Stimulated activated naive CD4-positive, alpha-beta T cell treated with Interleukin-2 at 50 U/mL for 16 hours (primary cell): ENCODE measurements around the gene ITPKB.
"Not testable (repeated sequence)": the region's sequence is repeated elsewhere in the genome, so short reads cannot be mapped to it uniquely, and the experiment has no call there.

Experiments
- DNase-seq: peaks from one replicate; lab custom pipeline; 2025; lab: John Stamatoyannopoulos, UW

Gene ITPKB

DNA sequence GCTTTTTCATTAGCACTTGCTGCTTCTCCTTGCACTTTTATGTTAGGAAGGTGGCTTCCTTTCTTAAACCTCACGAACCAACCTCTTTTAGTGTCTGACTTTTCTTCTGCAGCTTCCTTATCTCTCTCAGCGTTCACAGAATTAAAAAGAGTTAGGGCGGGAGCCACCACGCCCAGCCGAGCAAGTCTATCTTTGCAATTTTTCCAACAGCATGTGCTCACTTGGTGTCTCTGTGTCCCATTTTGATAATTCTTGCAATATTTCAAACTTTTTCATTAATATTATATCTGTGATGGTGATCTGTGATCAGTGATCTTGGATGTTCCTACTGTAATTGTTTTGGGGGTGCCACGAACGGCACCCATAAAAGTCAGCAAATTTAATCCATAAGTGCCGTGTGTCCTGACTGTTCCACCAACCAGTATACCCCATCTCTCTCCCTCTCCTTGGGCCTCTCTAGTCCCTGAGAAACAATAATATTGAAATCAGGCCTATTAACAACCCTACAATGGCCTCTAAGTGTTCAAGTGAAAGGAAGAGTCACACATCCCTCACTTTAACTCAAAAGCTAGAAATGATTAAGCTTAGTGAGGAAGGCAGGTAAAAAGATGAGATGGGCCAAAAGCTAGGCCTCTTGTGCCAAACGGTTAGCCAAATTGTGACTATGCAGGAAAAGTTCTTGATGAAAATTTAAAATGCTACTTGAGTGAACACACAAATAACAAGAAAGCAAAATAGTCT lies 15.9 kb upstream of the ITPKB start:
- DNase-seq: no peak

DNA sequence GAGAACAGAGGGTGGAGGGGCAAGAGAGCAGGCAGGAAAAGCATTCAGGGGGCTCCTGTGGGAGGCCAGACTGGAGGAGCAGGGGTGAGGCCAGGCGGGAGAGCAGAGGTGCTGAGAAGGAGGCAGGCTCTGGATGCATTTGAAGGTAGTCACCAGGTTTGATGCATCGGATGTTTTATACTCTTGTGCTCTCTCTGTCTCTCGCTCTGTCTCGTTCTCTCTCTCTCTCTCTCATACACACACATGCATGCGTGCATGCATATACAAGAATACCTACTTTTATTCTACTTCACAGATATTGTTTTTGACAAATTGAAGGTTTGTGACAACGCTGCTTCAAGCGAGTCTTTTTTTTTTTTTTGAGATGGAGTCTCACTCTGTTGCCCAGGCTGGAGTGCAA lies 15.0 kb upstream of the ITPKB start:
- DNase-seq: no peak

GRCh38 chr1:226751703-226752102 lies 12.6 kb upstream of the ITPKB start:
- no peak for DNase-seq

GRCh38 chr1:226751214-226751613 lies 12.1 kb upstream of the ITPKB start:
- DNase-seq: no peak

GRCh38 chr1:226749467-226749866 lies 10.4 kb upstream of the ITPKB start:
- no peak for DNase-seq

DNA sequence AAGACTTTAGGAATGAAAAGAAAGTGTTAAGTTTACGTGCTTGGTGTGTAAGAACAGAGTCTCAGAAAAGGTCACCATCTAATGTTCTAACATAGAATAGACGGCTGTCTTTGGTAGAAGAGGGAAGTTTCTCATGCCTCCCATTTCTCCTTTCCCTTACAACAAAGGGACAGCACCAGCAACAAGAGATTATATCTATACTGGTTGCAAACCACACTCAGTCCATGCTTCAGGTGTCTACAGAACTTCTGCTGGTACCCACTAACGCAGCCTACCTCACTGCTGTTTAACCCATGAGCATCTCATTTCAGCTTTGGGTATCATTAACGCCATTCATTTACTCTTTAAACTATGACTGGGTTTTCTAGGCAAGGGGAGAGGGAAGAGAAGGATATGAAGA lies 9.2 kb upstream of the ITPKB start:
- DNase-seq: no peak

DNA sequence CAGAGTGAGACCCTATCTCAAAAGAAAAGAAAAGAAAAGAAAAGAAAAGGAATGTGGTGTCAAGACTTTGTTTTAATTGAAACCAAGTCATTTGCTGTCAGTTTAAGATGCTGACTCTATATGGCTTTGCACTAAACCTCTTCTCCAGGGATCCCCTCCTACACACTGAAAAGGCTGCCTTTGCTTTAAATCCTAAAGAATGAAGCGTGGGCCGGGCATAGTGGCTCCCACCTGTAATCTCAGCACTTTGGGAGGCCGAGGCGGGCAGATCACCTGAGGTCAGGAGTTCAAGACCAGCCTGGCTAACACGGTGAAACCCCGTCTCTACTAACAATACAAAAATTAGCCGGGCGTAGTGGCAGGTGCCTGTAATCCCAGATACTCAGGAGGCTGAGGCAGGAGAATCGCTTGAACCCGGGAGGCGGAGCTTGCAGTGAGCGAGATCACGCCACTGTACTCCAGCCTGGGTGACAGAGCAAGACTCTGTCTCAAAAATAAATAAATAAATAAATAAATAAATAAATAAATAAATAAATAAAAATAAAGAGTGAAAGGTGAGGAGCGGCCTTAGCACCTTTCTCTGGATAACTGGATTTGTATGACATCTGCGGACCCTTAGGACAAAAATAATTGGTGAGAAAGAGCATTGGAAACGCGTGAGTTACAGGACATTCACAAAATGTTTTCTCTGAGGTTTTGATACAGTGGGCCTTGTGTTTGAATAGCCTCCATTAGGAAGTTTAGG lies 8.6 kb upstream of the ITPKB start:
- DNase-seq: not testable (repeated sequence)

GRCh38 chr1:226743259-226743658 lies 4.2 kb upstream of the ITPKB start:
- no peak for DNase-seq

DNA sequence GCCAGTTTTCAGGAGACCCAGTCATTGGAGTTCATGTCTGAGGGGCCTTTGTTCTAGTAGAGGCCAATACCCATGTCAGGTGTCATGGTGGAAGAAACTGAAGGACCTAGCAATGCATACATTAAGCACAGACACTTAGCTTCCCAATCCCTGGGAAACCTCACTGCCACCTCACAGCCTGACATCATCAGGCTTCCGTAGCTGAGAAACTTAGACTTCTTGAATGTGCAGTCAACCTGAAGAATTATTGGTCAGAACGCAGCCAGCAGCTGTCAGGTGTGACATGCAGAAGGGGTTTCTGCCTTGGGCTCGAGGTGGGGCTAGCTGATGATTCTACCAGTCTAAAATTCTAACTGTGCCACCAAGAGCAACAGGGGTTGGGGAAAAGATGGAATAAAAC lies 1.9 kb upstream of the ITPKB start:
- DNase-seq: no peak

GRCh38 chr1:226739696-226740065 lies 599 bp upstream of the ITPKB start:
- no peak for DNase-seq

GRCh38 chr1:226738421-226738994 lies 574 bp downstream of the ITPKB start:
- peak; percentile 46 for DNase-seq

- DNase-seq: peak; percentile 47
These were observed 1.2 kb downstream of the ITPKB start for GRCh38 chr1:226737819-226738420.

GRCh38 chr1:226736908-226737818 lies 1.9 kb downstream of the ITPKB start:
- DNase-seq: peak; percentile 54

- DNase-seq: no peak
These were observed 2.8 kb downstream of the ITPKB start for GRCh38 chr1:226736001-226736907.

DNA sequence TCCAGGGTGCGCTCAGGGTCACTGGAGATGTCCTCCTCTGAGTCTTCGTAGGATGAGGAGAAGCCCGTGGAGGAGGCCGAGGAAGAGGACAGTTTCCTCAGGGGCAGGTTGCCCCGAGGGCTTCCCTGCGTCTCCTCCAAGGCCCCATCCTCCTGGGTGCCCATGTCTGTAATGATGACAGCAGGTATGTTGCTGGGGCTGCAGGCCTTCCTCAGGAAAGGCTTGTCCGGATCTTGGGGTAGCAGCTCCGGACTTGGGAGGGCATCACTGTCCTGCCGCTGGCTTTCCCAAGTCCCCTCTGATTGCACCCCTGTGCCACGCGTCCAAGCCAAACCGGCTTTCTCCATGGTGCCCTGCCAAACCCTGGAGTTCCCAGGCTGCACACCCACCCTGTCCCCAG lies 3.5 kb downstream of the ITPKB start:
- DNase-seq: no peak

DNA sequence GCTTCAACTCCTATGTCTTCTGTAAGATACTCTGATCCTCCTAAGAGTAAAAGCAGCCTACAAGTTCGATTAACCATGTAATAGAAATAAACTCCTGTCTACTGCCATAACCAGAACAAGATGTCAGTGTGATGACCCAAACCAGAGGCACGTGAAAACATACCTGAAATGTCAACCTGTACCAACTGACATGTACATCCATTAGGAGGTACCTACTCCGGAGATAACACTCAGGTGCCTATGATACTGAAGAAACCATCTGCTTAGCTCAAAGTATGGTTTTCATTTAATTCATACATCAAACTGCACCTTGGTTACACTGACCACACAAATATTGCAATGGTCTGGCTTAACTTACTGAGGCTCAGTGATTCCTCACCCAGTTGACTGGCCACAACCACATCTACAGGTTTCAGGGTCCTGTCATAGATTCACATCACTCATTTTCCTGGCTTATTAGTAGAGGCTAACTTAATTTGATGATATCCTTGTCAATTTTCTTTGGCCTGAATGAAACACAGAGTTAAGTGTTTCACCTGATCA lies 4.4 kb downstream of the ITPKB start:
- DNase-seq: no peak

GRCh38 chr1:226733876-226734275 lies 5.2 kb downstream of the ITPKB start:
- no peak for DNase-seq

- DNase-seq: peak; percentile 28
These were observed 5.8 kb downstream of the ITPKB start for GRCh38 chr1:226733304-226733703.

- no peak for DNase-seq
These were observed 6.2 kb downstream of the ITPKB start for GRCh38 chr1:226732856-226733291.

DNA sequence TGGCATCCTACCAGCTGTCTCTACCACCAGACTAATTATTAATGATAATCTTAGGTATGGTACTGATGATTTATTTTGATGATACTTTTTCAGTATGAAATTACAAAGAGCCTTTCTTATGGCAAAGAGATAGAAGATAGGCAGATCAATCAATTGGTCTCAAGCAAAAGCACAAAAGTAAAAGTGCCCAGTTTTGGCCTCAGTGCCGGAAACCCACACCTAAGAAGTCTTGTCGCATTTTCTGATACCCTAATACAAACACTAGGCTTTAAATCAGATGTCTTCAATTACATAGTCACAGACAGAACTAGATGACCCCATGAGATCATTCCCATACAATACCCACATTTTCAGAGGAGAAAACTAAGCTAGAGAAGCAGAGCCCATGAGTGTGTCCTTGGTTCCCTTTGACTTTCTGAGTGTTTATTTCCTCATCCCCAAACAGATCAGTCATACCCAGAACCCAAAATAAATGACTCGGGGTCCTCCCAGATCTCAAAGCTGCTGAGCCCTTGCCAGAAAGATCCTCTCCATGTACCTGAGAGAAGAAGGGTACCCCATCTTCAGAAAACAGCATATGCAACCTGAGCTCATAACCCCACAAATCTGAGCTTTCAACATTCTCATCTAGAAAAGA lies 7.7 kb downstream of the ITPKB start:
- DNase-seq: no peak
